UCSD-AML1 (cell line): Measurements from ENCODE around the gene ST8SIA4.
"Not testable (repeated sequence)": the region's sequence is repeated elsewhere in the genome, so short reads cannot be mapped to it uniquely, and the experiment has no call there.

Source experiments
- DNase-seq: peaks from one replicate; lab custom pipeline; 2025; ENCODE audit not compliant: unreplicated experiment; lab: John Stamatoyannopoulos, UW

ST8SIA4 gene

GRCh38 chr5:100789694-100790093 is 113.4 kb downstream of the ST8SIA4 start:
- no peak for DNase-seq

- DNase-seq, result no peak
These were observed 114.7 kb downstream of the ST8SIA4 start for GRCh38 chr5:100788417-100788816.

- DNase-seq, result no peak
These were observed 115.4 kb downstream of the ST8SIA4 start for GRCh38 chr5:100787648-100788047.

GRCh38 chr5:100785536-100785935 is 117.5 kb downstream of the ST8SIA4 start:
- not testable (repeated sequence) for DNase-seq

DNA sequence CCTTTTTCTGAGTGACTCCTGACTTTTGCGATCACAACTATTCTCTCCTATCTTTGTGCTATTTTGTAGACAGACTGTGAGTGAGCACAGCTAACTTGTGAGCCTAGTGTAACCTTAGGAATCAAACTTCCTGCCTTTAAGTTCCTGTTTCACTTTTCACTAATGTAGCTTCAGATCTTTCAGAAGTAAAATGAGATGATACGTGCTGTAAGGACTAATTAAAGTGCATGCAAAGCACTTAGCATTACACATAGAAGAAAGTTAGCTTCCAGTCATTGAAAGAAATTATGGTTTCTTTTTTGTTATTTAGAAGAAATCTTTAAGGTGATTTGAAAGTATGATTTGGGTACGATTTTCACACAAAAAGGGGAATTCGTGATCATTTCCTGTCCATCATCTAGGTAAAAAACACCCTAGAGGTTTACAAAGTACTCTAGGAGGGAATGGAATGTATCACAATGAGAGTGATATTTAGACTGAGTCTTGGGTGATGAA is 122.7 kb downstream of the ST8SIA4 start:
- DNase-seq, result no peak

DNA sequence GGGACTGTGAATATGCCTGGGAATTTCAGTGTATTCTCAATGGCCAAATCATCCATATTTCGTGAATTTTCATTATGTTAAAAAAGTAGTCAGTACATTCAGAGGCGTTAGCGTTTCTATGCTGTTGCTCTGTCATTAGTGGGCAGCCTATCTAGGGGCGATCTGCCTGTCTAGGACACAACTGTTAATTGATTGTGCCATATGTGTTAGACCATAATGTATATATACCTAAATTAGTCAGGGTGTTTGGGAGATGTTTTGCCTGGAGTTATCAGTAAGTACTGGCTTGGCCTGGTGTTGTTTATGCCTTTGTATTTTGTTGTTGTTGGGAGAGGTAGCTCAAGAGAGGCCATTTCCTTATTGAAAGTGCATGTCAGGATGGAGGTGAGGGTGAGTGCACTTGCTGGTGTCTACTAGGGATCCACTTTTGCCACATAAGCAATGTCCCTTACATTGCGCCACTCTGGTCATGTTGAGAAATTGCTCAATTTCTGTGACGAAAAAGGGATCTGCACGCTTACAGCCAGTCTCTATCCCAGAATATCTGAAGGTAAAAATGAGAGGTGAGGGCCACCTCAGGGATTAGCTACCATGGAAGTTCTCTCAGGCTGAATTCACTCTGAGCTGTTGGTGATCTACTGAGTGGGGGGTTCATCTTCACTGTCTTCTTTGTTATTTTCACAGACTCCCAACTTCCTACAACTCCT is 123.3 kb downstream of the ST8SIA4 start:
- peak; percentile 13 for DNase-seq

DNA sequence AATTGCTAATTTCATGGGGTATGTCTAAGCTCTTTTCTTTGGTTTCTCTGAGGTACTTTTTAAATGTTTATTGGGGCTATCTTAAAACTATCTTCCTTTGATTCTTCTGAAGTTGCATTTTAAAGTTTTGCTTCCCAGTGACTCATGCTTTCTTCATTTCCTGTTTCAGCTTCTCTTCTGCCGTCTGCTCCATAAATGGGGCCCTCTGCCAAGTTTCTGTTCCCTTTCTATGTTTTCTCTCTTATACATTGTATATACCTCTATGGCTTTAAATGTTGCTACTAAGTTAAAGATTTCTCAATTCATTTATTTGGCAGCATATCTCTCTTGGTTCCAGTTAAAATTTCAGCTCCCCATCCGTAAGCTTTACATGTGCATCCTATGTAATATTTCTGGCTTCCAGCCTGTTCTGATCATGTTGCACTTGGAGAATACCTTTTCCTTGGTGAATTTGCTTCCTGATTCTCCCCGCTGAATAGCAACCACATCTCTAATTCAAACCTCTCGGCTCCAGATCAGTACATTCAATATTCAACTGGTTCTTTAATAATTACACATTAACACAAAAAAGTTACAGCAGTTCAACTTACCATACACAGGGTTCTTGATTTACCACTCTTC is 125.3 kb downstream of the ST8SIA4 start:
- DNase-seq, result no peak

- DNase-seq, result no peak
These were observed 127.6 kb downstream of the ST8SIA4 start for GRCh38 chr5:100775533-100775855.

DNA sequence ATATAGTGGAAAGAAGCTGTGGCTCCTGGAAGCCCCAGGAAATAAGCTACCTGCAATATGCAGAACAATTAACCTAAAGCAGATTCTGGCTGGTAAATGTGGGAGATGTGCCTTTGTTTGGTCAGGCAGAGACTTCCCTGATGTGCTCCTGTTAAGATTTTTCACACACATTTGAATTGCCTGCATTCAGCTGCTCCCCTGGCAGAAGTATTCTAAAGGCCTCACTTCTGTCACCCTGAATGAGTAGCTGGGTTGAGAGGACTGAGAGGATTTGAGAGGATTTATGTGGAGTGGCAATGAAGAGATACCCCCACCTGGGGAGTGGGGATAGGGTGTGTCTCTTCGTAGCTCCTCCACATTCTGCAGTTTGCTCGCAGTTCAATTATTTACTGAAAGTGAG is 130.5 kb downstream of the ST8SIA4 start:
- DNase-seq, result no peak

DNA sequence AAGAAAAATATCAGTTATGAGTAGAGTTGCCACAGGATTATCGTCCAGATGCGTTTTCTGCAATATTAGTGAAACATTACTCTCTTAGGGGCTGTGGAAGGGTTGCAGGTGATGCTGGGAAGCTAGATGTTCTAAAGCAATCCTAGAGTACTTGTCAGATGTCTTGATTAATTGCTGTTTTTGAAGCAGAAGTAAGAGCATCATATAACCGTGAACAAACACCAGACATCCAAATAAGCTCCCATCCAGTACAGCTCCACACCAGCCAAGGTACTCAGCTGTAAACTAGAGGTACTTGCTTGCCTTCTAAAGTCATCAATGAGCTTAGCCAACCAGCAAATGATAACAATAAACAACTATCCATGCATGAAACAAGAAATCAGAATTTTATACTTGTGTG is 131.1 kb downstream of the ST8SIA4 start:
- no peak for DNase-seq

DNA sequence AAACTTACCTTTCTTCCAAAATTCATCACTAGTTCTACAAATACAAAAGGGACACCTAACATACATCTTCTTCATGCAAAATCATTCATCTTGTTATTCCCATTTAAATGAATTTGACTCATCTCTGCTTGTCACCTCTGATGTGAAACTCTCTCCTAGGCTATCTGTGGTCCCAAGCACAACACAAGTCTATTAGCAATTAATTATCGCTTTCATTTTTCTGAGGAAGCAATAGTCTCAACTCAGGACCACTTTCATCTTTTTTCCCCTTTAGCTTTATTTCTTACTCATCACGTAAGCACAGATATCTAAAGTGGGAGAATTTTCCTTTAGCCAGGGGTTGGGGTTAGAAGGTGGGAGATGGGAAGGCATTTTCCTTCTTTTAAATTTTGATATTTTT is 131.9 kb downstream of the ST8SIA4 start:
- no peak for DNase-seq

DNA sequence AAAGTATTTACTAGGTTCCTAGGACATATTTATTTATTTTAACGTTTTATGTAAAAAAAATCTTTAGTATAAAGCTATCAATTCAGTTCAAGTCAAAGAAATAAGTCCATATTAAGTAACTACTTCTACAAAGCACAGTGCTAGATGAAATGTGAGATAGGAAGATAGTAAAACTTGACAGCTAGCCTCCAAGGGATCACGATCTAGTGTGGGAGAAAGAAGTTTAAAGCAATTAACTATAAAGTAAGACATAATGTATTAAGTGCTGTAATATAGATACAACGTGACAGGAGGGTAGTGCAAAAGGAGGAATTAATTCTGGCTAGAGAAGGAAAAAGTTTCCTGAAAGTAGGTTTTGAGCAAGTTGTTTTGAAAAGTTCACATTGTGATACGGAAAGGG is 134.9 kb downstream of the ST8SIA4 start:
- no peak for DNase-seq

DNA sequence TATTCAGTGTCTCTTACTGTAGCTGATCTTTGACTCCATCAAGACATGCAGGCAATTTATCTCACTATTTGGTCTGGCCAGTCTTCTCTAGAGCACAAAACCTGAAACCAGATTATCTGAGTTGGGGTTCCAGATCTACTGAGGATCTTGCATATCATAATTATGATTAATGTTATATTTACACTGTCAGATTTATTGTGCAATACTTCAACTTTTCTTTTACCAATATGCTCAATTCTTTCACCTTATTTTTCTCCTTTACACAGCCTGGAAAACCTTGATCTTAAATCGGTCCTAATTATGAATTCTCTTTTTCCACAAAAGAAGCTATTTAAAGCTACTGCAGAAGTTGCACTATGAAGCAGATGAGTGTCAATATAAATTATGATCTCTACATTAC is 140.1 kb downstream of the ST8SIA4 start:
- no peak for DNase-seq

GRCh38 chr5:100762108-100762507 is 141.0 kb downstream of the ST8SIA4 start:
- DNase-seq, result no peak

DNA sequence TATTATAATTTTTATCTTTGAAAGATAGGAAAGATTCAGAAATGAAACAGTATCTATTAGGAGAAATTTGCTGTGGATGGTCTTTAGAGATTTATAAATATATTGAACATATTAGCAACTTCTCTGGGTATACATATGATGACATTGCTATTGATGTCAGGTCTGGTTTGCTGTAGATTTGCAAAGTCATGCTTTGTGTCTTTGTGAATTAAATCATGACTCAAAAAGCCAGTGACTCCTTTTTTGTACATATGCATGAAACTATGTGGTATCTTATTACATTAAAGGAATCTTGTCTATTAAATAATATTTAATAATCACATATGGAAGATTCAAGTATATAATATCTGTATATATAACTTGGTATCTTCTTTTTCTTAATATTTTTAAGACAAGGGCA is 141.9 kb downstream of the ST8SIA4 start:
- no peak for DNase-seq

DNA sequence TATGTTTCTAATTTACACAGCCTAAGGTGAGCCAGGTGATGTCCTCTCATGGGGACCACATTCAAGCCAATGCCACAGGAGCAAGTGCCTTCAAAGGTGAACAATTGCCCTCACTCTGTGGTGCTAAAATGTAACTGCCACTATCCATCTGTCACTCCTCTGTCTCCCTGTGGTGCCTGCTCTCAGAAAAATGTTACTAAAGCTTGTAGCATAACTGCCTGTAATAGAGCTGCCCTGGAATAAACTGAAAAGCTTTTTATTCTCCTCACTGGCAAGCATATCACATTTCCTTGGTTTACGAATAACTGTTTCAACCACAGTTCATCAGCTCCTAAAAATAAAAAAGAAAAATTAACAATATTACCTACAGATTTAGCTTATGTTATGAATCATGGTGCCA is 142.4 kb downstream of the ST8SIA4 start:
- no peak for DNase-seq

DNA sequence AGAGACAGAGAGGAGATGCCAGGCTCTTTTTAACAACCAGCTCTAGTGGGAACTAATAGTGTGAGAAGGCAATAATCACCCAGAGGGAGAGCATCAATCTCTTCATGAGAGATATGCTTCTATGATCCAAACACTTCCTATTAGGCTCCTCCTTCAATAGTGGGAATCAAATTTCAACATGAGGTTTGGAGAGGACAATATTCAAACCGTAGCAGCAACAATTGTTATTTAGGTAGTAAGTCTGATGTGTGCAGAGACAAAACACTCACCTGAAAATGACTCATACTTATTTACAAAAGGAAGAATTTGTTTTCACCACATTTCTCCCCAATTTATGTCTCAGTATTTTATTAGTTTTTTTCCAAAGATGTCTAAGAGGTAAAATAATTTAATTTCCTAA is 144.3 kb downstream of the ST8SIA4 start:
- no peak for DNase-seq

DNA sequence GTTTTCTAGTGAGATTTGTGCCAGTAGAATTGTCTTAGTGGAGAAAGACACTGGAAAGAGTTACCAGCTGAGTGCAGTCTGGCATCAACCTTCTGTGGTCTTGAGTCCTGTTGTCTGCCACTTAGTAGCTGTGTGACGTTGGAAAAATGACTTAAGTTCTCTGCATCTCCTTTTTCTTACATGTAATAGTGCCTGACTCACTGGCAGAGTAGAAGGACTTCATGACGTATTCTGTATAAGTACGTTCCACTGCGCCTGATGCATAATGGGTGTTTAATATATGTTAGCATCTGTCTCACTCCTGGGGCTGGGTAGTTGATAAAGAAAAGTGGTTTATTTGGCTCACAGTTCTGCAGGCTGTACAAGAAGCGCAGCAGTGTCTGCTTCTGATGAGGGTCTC is 144.8 kb downstream of the ST8SIA4 start:
- no peak for DNase-seq

- no peak for DNase-seq
These were observed 145.5 kb downstream of the ST8SIA4 start for GRCh38 chr5:100757618-100758017.
